ENCODE data around the gene SH2D3A. TPM values are rescaled to one million over a fixed set of nuclear protein-coding genes. Genes with fewer than 3 reads are reported as not detected.

Gene SH2D3A
- total and polyA plus RNA-seq, 2 of the 8 experiments (the other 6 are each of a cell fraction or from before 2014, with no cell fraction given): 14.5 to 22.1 TPM

GRCh38 chr19:6777434-6777833 is 10.2 kb upstream of the SH2D3A start:
- H3K9me3 ChIP-seq (ENCODE audit: insufficient read depth in 2 of 2, low read depth in 1 of 2, low read length in 1 of 2): peaks cover 0 to 8% of the 10 kb centered on the region in 2 experiments; a peak in 2 of 4 replicates
- no peak overlapping the region for H2BK120ac ChIP-seq (replicated peaks; ENCODE audit: low read depth, low read length)
- FAIRE-seq (no peak), DNase-seq (ENCODE audit: low read depth in 1 of 2, low spot score in 2 of 2) (no peak)
- no peak overlapping the region for H2BK15ac ChIP-seq (ENCODE audit: low read length)
- no peaks in the 10 kb centered on the region for H3K36me3 ChIP-seq (ENCODE audit: control insufficient read depth in 2 of 4, insufficient read depth in 4 of 4, low read length in 3 of 4)
- H3K9ac ChIP-seq (replicated peaks in 1 of 4; ENCODE audit: extremely low read depth in 1 of 4, low read depth in 3 of 4, low read length in 3 of 4): no peak overlapping the region
- no peak overlapping the region for H2AK5ac ChIP-seq (ENCODE audit: low read depth, low read length)
- CTCF ChIA-PET (ENCODE audit: partially characterized antibody): no interaction called here
- no peak overlapping the region for H3K4me3 ChIP-seq (ENCODE audit: extremely low read depth in 1 of 4, insufficient read depth in 2 of 4, low read depth in 3 of 4, low read length in 4 of 4)
- no peak overlapping the region for H2BK5ac ChIP-seq (ENCODE audit: low read depth, low read length)
- no peak overlapping the region for H3K27ac ChIP-seq (ENCODE audit: low read depth, low read length)
- 75% methylated on average over 2 of the region's 2 CpGs; no CpG with 5 or more reads in 1 of the 2 experiments for WGBS, 2 experiments (ENCODE audit: extremely low coverage in 1 of 2, insufficient coverage in 1 of 2, insufficient read length in 1 of 2, insufficient replicate concordance in 2 of 2, low coverage in 1 of 2, low lambda C conversion rate in 2 of 2, missing lambda C conversion rate in 1 of 2)
- no peak overlapping the region for H3K4me2 ChIP-seq (ENCODE audit: insufficient read depth in 1 of 2, low read depth in 2 of 2, low read length in 2 of 2)
- H3K79me2 ChIP-seq (ENCODE audit: control insufficient read depth in 1 of 2, insufficient read depth in 2 of 2, low read length in 2 of 2): no peaks in the 10 kb centered on the region
- no peaks in the 10 kb centered on the region for H3K79me1 ChIP-seq (ENCODE audit: low read depth, low read length)
- H2BK12ac ChIP-seq (ENCODE audit: low read depth, low read length): no peak overlapping the region
- H3K23me2 ChIP-seq (ENCODE audit: low read depth, low read length): peaks cover 9% of the 10 kb centered on the region; the same call in 1 of the 2 replicates
- no peak overlapping the region for H3K4ac ChIP-seq (replicated peaks; ENCODE audit: insufficient read length, low read depth, low read length)
- no peak overlapping the region for H2AFZ ChIP-seq (ENCODE audit: low read length)
- H3K4me1 ChIP-seq (replicated peaks in 1 of 4; ENCODE audit: control insufficient read depth in 3 of 4, insufficient read depth in 4 of 4, low read length in 3 of 4): peaks cover 0 to 11% (median 2%) of the 10 kb centered on the region in 4 experiments; a peak in 3 of 7 replicates
- H2BK20ac ChIP-seq (ENCODE audit: low read length): no peak overlapping the region
- no peak overlapping the region for H3K56ac ChIP-seq (replicated peaks; ENCODE audit: insufficient read length, low read depth, low read length)
- no peaks in the 10 kb centered on the region for H4K20me1 ChIP-seq (replicated peaks in 1 of 2; ENCODE audit: control insufficient read depth in 1 of 2, insufficient read depth in 2 of 2, low read length in 2 of 2)
- H3K23ac ChIP-seq (ENCODE audit: insufficient read length): no peak overlapping the region
- no peak overlapping the region for H4K91ac ChIP-seq (replicated peaks; ENCODE audit: insufficient read length, low read length)
- H3K14ac ChIP-seq (ENCODE audit: insufficient read length): no peak overlapping the region
- no peak overlapping the region for H4K8ac ChIP-seq (ENCODE audit: extremely low read depth, insufficient read depth, low read length)
- H4K5ac ChIP-seq (ENCODE audit: insufficient read length, low read depth, low read length): no peak overlapping the region
- no peaks in the 10 kb centered on the region for H3K27me3 ChIP-seq (replicated peaks in 1 of 4; ENCODE audit: control insufficient read depth in 3 of 4, extremely low read depth in 1 of 4, insufficient read depth in 3 of 4, low read length in 3 of 4)
- POLR2A ChIA-PET (ENCODE audit: partially characterized antibody): interaction anchor here (1.5 kb wide), 1 partner anchor 10 kb away, joined by 4 read pairs; the partner anchor contains the start of gene SH2D3A
- no peak overlapping the region for H3K18ac ChIP-seq (ENCODE audit: extremely low read depth, low read length)
- TF ChIP-seq ZNF274 (IDR thresholded peaks at IDR 0.05; ENCODE audit: borderline replicate concordance, extremely low read depth, low read length) (no peak), CEBPB (IDR thresholded peaks at IDR 0.05; ENCODE audit: low read depth, low read length) (no peak), NRF1 (IDR thresholded peaks at IDR 0.05; ENCODE audit: low read depth, low read length) (no peak), RNF2 (IDR thresholded peaks at IDR 0.05; ENCODE audit: borderline replicate concordance, low read depth, low read length, missing control alignments, poor library complexity, severe bottlenecking) (no peak), CTCF (IDR thresholded peaks at IDR 0.05; ENCODE audit: control extremely low read depth in 1 of 3, insufficient read depth in 1 of 3, low read depth in 1 of 3, low read length in 3 of 3) (no peak), SP4 (IDR thresholded peaks at IDR 0.05; ENCODE audit: low read length) (no peak), RFX5 (IDR thresholded peaks at IDR 0.05; ENCODE audit: borderline replicate concordance, low read depth, low read length) (no peak), HDAC6 (IDR thresholded peaks at IDR 0.05; ENCODE audit: low read depth, low read length) (no peak), SIRT6 (IDR thresholded peaks at IDR 0.05; ENCODE audit: low read length) (no peak), RAD21 (IDR thresholded peaks at IDR 0.05 in 1 of 2, conservative IDR thresholded peaks at IDR 0.05 in 1 of 2; ENCODE audit: low read depth in 2 of 2, low read length in 2 of 2) (no peak), YY1 (IDR thresholded peaks at IDR 0.05; ENCODE audit: low read depth, low read length) (no peak), BACH1 (IDR thresholded peaks at IDR 0.05; ENCODE audit: low read length) (no peak)

All from H1 (cell line).